HG02852 (cell line): ENCODE results near the gene HOMER3.
"Not testable (repeated sequence)": the region's sequence is repeated elsewhere in the genome, so short reads cannot be mapped to it uniquely, and the experiment has no call there.

Source experiments
- ATAC-seq: cut with Tn5 transposase; IDR thresholded peaks from one replicate; pipeline ENCODE4 v1.9.1; 2021; ENCODE audit warnings: mild to moderate bottlenecking, moderate library complexity; ENCODE audit not compliant: unreplicated experiment

Gene HOMER3

DNA sequence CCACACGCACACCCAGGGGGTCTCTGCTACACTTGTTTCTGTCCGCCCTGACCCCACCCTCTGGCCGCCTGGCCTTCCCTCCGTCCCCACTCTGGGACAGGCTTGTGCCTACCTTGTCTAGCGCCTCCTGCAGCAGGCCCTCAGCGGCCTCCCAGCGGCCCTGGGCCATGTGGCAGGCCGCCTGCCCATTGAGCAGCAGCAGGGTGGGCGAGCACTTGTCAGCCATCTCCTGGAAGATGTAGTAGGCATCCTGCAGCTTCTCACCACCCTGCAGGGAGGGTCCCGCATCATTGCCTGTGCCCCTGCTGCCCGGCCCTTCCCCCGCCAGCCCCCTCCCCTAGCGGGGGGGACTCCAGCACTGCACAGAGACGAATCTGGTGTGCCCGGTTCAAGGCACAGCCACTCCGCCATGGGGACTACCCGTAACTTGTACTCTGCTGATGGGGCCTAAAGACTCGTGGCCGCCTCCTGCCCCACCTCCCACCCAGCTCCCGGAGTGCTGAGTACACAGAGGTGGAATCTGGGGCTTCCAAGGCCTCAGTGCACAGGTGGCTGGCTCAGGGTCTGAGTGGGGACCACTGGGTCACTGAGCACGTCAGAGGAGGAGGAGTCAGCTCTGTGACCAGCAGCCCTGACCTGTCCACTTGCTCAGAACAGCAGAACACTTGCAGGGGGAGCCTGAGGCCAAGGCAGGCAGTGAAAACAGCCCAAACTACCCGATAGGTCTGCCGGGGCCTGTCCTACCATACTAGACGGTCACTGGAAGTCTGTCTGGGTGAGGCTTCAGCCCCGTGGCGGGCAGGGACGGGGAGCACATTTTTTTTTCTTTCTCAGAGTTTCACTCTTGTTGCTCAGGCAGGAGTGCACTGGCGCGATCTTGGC is 37.6 kb downstream of the HOMER3 start:
- ATAC-seq, result no peak

DNA sequence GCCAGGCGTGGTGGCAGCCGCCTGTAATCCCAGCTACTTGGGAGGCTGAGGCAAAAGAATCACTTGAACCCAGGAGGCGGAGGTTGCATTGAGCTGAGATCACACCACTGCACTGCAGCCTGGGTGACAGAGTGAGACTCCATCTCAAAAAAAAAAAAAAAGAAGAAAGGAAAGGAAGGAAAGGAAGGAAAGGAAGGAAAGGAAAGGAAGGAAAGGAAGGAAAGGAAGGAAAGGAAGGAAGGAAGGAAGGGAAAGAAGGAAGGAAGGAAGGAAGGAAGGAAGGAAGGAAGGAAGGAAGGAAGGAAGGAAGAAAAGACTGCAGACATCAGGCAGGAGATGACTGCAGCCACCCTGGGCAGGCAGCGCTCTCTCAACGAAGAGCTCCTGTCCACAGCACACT is 38.5 kb downstream of the HOMER3 start:
- ATAC-seq, result not testable (repeated sequence)

DNA sequence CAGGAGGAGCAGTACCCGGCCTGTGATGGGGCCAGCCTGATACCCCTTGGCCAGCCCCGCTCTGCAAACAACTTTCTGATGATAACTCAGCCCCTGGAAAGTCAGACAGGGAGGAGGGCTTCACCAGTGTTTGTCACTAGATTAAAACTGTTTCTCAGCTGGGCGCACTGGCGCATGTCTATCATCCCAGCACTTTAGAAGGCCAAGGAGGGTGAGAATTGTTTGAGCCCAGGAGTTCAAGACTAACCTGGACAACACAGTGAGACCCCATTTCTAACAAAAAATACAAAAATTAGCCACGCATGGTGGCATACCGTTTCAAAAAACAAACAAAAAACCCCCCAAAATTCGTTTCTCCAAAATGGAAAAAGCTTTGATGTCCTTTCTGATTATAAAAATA is 39.5 kb downstream of the HOMER3 start:
- no peak for ATAC-seq

DNA sequence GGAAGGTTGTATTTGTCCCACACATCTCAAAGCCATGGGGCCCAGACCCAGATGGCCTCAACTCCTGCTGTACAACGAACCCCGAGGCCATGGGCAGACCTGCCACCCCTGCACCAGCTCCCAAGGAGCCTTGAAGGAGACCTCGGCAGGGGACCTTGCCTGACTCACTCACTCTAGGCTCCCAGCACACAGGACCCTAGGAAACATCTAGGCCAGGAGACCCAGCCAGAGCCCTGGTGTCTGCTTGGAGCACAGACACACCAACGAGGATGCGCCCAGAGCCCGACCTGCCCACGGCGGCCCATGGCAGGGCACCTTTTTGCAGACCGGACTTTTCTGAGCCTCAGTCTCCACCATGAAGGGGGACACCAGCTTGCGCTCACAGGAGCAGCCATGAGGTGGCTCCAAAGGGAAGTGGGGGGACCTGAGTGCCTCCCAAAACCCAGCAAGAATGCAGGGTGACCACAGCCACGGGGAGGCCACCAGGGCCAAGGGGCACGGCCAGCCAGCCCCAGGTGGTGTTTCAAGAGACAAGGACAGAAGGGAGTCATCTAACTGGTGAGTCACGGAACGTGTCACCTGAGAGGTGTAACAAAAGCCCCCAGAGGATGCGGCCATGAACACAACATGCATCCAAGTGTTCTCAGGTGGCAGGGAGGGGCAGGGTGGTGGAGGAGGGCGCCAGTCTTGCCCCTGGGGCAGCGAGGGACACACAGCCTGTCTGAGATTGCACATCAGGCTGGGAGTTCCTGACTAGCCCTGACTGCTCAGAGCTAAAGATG is 40.1 kb downstream of the HOMER3 start:
- ATAC-seq, result no peak

DNA sequence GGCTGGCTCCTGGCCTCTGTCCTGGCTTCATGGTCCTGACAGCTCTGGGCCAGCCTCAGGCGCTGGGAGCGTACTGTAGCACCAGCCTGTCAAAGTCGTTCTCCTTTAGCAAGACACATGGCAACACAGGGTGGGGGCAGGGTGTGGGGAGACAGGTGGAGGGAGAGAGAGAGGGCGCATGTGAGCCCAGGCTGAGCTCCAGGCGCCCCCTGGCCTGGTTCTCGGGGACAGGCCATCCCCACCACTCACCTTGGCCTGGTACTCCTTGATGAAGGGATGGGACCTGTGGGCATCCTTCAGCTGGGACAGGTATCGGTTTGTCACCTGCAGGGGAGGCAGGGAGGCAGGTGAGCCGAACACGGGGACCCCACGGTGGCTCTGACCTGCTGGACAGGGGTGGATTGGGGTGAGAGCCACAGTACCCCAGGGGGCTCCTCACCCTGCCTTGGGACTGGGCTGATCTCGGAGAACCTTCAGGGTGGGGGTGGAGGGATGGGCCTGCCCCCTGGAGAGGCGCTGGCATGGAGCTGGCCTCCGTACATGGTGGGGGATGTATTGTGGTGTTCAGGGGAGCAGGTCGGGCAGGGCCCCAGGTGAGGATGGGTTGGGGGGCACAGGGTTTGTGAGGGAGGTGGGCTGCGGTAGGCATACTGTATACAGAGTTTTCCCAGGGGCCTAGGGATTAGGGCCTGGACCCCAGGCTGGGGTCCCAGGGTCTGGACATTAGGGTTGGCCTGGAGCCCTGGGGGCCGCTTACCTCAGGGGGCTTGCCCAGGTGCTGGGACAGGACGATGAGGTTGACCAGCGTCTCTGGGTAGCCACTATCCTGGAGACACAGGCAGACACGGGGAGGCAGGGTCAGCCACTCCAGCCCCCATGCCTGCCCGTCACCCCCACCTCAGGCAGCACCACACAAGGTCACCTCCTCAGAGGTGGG is 41.1 kb downstream of the HOMER3 start:
- ATAC-seq, result no peak

DNA sequence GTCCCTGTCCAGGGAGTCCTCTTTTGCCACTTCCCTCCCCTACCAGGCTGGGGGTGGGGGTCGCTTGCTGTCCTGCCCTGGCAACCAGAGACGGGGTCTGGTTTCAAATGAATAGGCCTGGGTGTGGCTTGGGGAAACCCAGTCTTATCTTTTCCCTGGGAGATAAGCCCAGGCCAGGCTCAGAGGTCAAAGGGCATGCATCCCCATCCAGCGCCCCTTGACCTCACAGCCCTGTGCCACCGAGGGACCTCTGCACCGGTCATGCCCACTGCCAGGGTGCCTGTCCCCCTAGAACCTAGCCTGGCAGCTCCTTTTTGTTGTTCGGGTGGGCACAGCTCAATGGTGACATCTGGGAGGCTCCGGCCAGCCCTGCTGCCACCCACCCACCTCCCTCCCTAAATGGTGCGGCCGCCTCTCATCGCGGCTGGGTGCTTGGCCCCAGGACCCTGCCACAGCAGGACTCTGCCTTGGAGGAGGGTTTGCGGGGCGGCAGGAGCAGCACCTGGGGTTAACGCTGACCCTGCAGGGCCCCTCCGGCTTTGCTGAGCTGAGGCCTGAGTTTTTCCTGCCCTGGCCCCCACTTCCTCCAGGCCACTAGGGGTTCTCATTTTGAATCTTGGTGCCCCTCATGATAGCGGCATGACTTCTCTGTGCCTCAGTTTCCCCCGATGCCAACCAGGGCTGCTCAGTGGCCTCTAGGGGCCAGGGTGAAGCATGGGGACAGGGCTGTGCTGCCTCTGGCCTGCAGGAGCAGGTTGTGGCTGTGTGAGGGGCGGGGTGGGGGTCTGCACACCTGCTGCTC is 42.2 kb downstream of the HOMER3 start:
- no peak for ATAC-seq

DNA sequence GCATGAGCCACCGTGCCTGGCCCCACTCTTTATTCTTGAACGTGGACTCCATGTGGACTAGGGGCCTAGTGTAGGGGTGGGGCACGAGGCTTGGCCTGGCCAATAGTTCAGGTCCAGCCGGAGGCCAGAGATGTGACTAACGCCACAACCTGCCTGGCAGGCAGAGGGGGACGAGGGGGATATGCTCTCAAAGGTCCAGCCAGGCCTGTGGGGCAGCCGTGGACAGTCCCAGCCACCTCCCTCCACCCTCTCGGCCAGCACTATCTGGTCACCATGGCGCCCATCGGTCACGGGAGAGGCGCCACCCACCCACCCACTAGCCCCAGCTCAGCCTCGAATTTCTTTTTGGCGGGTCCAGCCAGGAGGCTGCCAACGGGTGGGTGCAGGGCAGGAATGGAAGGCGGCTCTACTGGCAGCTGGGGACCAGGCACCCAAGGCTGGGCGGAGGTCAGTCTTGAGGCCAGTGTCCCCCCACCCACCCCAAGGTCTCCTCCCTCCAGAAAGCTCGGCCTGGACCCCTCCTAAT is 42.9 kb downstream of the HOMER3 start:
- ATAC-seq, result no peak

DNA sequence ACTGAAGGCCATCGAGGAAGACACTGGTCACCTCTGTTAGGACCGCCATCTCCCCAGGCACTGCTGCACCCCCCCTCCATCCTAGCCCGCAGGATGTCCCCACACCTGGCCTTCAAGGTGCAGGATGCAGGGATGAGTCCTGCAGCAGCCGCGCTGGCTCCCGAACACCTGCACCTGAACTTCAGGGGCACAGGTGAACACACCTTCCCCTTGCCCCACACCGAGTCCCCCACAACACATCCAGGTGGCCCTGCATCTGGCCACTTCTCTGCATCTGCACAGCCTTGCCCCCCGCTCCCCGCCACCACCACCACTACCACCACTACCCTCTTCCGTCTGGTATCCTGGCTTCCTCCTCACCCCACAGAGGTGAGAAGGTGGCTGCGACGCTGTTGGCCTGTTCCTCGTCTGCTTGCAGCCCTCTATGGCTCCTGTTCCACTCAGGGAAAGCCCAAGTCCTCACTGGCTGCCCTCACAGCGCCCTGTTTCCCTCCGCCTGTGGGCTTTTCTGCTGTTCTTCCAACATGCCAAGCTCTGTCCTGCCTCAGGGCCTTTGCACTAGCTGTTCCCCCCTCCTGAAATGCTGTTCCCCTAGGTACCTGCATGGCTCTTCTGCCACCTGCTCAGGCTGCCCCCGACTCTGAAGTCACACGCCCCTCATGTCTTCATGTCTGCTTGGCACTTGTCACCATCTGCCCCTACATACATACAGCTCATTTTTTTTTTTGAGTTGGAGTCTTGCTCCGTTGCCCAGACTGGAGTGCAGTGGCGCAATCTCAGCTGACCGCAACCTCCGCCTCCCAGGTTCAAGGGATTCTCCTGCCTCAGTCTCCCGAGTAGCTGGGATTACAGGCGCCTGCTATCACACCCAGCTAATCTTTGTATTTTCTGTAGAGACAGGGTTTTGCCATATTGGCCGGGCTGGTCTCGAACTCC is 43.7 kb downstream of the HOMER3 start:
- ATAC-seq, result no peak

DNA sequence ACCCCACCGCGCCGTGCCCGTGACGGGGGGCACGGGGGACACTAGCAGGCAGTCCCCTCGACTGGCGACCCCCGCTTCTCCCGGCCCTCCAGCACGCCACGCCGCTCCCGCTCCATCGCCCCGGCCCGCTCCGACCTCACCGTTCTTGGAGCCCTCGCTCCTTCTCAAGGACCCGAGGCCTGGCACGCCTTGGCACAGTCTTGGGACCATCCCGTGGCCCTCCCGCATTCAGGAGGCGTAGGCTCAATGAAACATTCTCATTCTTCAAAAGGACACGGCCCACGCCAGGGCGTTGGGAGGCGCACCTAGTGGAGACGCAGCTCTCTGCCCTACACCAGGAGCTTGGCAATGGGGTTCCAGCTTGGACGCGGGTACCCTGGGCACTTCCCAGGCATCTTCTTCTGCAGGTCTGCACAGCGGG is 44.6 kb downstream of the HOMER3 start:
- no peak for ATAC-seq

DNA sequence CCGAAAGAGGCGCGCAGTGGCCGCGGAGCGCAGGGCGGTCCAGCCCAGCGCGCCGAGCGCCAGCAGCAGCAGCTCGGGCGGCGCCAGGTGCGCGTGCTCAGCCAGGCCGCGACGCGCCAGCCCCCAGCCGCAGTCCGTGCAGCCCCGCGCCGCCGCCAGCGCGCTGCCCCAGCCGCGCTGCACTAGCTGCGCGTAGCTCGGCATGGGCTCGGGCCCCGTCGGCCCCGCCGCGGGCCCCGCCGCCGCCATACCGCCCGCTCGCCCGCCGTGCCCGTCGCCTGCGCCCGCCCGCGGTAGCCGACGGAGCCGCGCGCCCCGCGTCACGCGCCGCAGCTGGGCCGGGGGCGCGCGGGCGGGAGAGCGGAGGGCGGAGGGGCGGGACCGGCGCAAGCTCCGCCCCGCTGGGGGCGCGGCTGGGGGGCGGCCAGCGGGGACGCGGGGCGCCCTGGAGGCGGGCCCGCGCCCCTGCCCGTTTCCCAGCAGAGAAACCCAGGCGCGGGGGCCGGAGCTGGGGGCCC is 45.1 kb downstream of the HOMER3 start, which contains the start of gene CERS1:
Gene CERS1 (minus strand): TSS at position 335 of the 518 bp plus-strand sequence. CDS start 86 bp downstream, at position 249.
- no peak for ATAC-seq

DNA sequence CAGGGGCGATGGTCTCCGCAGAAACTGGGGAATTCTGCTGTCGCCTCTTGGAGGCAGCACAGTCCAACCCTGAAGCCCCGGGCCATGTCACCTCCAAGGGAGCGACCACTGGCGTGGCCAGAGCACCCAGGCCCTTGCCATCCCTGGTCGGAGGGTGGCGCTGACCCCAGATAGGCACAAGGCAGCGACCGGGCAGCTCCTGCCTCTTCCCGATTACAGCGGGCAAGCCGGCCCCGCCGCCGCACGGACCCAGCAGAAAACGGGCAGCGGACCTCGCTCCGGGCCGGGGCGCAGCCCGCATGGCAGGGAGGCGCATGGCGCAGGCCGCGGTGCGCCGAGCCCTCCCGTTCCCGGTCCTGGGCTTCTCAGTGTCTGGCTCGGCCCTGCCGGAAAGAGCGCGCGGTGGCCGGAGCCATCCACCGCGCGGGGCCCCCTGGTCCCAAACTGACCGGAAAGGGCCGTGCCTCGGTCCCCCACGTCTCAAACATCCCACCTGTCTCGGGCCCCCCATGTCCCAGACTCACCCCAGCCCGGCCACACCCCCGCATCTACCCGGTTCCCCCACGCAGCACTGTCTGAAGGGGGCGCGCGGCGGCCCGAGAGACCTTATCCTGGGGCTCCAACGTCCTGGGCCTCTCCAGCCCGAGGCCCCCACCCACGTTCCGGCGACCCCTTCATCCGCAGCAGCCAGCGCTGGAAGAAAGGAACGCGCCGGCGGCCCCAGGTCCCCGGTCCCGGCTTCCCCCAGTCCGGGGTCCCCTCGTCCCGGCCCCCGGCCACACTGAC is 45.8 kb downstream of the HOMER3 start:
- no peak for ATAC-seq

DNA sequence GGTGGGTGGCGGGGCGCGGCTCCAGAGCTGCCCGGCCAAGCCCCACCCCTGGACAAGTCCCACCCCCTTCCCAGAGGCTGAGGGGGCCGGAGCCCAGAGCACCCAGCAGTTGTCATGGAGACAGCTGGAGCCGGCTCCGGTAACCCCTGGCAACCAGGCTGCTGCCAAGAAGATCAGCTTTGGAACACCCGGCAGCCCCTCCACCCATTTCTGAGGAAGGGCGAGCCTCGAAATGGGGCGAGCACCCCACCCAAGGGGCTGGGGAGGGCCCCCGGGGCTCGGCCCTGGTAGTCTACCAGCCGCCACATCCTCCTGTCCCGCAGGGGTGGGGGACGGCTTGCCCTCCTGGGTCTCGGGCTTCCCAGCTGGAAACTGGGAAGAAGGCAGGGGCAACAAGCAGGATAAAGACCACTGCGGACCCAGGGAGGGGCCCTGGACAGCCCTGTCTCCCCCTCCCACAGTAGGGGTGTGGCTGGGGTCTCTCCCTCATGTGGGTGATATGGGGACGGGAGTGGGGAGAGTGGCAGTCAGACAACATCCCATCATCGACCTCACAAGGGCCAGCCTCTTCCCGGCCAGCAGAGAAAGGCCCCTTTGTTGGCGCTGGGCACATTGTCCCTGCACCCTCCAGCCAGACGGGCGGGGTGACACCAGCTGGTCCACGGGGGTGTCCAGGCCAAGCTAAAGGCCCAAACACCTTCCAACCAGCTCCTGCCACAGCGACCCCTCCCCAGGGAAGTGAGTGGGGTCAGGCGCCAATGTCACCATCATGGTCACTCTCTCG is 46.6 kb downstream of the HOMER3 start:
- no peak for ATAC-seq

DNA sequence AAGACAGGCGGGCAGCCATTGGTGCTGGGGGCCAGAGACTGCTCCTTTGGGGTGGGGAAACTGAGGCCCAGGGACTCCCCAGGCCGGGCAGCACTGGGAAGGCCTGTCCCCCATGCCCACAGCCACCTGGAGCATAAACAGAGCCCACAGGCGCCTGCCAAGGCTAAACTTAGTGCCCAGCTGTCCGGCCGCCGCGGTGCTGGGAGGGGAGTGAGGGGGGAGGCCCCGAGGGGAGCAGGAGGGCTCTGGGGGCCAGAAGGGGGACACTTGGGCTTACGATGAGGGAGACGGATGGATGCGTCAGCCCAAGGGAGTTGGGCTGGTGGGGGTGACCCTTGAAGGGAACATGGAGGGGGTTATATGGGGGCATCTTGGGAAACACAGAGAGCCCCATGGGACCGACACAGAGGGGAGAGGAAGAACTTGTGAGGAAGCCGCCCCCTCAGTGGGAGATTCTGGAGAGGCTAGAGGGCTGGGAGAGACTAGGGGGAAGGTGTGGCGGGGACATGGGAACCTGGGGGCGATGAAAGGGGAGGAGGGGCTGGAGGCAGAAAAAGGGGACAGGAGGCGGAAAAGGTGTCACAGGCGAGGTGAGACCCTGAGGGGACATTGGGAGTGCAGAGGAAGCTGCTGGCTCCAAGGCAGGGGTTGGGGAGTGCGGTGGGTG is 47.3 kb downstream of the HOMER3 start:
- ATAC-seq, result no peak

DNA sequence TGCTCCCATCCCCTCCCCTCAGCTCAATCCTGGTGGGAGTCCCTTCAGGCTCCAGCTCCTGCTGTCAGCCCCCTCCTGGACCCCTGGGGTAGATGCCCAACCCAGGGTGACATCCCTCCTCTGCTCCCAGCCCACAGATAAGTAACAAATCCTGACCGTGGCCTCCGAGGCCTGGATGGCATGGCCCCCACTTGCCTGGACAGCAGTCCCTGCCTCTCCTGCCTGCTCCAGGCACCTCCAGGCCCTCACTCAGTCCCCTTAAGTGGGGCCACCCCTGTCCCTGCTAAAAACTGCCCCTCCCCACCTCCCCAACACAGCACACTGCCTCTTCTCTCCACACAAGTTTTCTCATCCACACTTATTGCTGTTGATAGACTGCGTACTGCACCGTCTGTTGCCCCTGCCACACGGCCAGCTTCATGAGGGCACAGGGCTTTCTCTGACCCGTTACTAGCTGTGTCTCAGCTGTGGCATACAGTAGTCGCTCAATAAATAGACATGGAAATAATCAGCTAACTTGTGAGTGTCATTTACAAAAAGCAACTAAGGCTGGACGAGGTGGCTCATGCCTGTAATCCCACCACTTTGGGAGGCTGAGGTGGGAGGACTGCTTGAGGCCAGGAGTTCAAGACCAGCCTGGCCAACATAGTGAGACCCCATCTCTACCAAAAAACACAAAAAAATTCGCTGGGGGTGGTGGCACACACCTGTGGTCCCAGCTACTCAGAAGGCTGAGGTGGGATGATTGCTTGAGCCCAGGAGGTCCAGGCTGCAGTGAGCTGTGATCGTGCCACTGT is 50.9 kb downstream of the HOMER3 start:
- ATAC-seq, result no peak

DNA sequence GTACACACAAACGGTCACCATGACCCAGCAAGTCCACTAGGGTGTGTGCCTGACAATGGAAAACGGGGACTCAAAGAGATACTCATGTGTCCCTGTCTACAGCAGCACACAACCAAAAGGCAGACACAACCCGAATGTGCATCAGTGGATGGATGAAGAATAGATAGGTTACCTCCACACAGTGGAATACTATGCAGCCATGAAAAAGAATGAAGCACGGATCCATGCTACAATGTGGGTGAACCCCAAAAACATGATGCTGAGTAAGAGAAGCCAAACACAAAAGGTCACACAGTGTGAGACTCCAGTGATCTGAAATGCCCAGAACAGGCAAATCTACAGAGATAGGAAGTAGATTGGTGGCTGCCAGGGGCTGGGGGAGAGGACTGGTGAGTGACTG is 54.0 kb downstream of the HOMER3 start:
- ATAC-seq, result no peak
